A673 (cell line): Measurements from ENCODE around the gene MRPL10.

Source experiments
- EZH2 ChIP-seq: fragments of 200-600 bp; sonication (generic); IDR thresholded peaks from 2 replicates; pipeline ENCODE4 v1.6.1; 2017; ENCODE audit warnings: borderline replicate concordance, low read depth, mild to moderate bottlenecking, mixed read lengths, antibody characterized with exemption, low read length; ENCODE audit not compliant: poor library complexity, severe bottlenecking
- TF ChIP-seq, protein P1 (sequence below): fragments of 300-800, 200-600 bp; sonication (generic); conservative IDR thresholded peaks from 2 replicates; pipeline ENCODE4 v1.5.1; 2017; ENCODE audit warnings: low read depth, mild to moderate bottlenecking, antibody characterized with exemption, low read length, moderate library complexity, mixed read lengths

DNA sequence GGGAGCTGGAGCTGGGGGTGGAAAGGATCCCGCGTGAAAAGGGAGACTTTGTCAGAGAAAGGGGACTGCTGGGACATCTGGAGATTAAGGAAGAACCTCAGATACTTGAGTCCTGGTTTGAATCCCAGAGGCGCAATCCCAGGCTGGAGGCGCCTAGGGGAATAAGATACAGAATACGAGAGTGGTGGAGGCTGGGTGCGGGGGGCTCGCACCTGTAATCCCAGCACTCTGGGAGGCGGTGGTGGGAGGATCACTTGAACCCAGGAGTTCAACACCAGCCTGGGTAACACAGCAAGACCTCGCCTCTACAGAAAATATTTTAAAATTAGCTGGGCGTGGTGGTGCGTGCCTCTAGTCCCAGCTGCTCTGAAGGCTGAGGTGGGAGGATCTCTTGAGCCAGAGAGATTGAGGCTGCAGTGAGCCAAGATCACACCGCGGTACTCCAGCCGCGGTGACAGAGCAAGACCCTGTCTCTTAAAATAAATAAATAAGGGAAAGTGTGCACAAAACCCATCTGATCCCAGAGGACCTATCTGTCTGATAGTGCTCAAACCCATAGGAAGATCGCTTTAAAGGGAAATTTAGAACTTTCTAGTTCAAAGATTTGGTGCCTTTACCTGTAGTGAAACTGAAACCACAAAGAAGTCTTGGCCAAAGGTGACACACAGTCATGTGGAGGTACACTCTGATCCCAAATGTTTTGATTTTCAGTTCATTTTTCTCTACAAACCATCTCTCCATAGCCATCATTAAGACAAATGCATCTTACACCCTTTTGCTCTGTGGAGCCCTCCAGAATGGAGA is 10.3 kb upstream of the MRPL10 start:
- TF ChIP-seq, protein P1, sequence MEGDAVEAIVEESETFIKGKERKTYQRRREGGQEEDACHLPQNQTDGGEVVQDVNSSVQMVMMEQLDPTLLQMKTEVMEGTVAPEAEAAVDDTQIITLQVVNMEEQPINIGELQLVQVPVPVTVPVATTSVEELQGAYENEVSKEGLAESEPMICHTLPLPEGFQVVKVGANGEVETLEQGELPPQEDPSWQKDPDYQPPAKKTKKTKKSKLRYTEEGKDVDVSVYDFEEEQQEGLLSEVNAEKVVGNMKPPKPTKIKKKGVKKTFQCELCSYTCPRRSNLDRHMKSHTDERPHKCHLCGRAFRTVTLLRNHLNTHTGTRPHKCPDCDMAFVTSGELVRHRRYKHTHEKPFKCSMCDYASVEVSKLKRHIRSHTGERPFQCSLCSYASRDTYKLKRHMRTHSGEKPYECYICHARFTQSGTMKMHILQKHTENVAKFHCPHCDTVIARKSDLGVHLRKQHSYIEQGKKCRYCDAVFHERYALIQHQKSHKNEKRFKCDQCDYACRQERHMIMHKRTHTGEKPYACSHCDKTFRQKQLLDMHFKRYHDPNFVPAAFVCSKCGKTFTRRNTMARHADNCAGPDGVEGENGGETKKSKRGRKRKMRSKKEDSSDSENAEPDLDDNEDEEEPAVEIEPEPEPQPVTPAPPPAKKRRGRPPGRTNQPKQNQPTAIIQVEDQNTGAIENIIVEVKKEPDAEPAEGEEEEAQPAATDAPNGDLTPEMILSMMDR = no peak; the same call in 1 of the 2 replicates
- TF ChIP-seq EZH2 = no peak
